Renal cortex interstitium (tissue), 11 donors: ENCODE results near the gene PLEKHM1. TPM values are rescaled to one million over a fixed set of nuclear protein-coding genes. Genes with fewer than 3 reads are reported as not detected.

Experiments used
- DNase-seq, 11 donors: peaks; one replicate each; pipeline ENCODE4 v3.0.0-alpha.2; 2013; ENCODE audit warnings: low read depth in 9 of 11, low spot score in 4 of 11; ENCODE audit errors: extremely low read depth in 1 of 11
- polyA plus RNA-seq, 3 donors: library from polyadenylated mRNA; unstranded; fragments of 120-200 nt; gene quantifications; one replicate each; pipeline ENCODE4 v1.2.1, GENCODE V29; 2013; ENCODE audit not compliant: insufficient read length in 3 of 3

Gene PLEKHM1
- polyA plus RNA-seq, 3 donors, result 11.9 to 17.8 (median 12.4) TPM

- no peak for DNase-seq
Measured at GRCh38 chr17:45393411-45393810, 97.1 kb downstream of the PLEKHM1 start.

- DNase-seq, result no peak
Measured at GRCh38 chr17:45391918-45392317, 98.6 kb downstream of the PLEKHM1 start.

GRCh38 chr17:45391291-45391690 lies 99.2 kb downstream of the PLEKHM1 start:
- no peak for DNase-seq

GRCh38 chr17:45389354-45389753 lies 101.2 kb downstream of the PLEKHM1 start:
- no peak for DNase-seq

- no peak for DNase-seq
Measured at GRCh38 chr17:45388604-45389325, 101.8 kb downstream of the PLEKHM1 start.

GRCh38 chr17:45387739-45388138 lies 102.8 kb downstream of the PLEKHM1 start:
- no peak for DNase-seq

- DNase-seq, result no peak
Measured at GRCh38 chr17:45386178-45386577, 104.3 kb downstream of the PLEKHM1 start.

Other genes with a start within 250 kb of the PLEKHM1 start
- under 1 TPM; 0.20 to 0.42 (median 0.22) TPM for gene SPATA32, start 228.6 kb downstream of the PLEKHM1 start, polyA plus RNA-seq
- gene MAP3K14, start 173.7 kb downstream of the PLEKHM1 start, polyA plus RNA-seq, result 1 to 10 TPM; 4.5 to 7.7 (median 5.1) TPM
- 10 to 100 TPM; 11.7 to 23.2 (median 14.5) TPM for gene ARHGAP27, start 57.9 kb downstream of the PLEKHM1 start, polyA plus RNA-seq